SU-DHL-6 (cell line): Measurements from ENCODE around the gene GCNT1.

Source experiments
- CTCF ChIP-seq: fragments of 200-600 bp; sonication (generic); IDR thresholded peaks from one replicate; pipeline ENCODE4 v1.5.1; 2017; ENCODE audit warnings: antibody characterized with exemption, mild to moderate bottlenecking, low read length, moderate library complexity; ENCODE audit not compliant: insufficient read depth, poor library complexity, severe bottlenecking
- EZH2phosphoT487 ChIP-seq: fragments of 200-600 bp; sonication (generic), shearing (Covaris generic); conservative IDR thresholded peaks from 2 replicates; pipeline ENCODE4 v1.6.1; 2018; ENCODE audit warnings: mild to moderate bottlenecking, antibody characterized with exemption, low read length, moderate library complexity, mixed read lengths

GRCh38 chr9:76521244-76521681 is 62.3 kb downstream of the GCNT1 start:
- TF ChIP-seq CTCF (no peak), EZH2phosphoT487 (no peak)
